HuH-7.5 (cell line): ENCODE results near the gene RAB37.
A peak's percentile ranks its signal among the peaks of the same experiment; 100 is the strongest.

Experiments used
- DNase-seq: peaks from one replicate; pipeline ENCODE4 v3.0.0; 2011; ENCODE audit warnings: low spot score

RAB37 gene

DNA sequence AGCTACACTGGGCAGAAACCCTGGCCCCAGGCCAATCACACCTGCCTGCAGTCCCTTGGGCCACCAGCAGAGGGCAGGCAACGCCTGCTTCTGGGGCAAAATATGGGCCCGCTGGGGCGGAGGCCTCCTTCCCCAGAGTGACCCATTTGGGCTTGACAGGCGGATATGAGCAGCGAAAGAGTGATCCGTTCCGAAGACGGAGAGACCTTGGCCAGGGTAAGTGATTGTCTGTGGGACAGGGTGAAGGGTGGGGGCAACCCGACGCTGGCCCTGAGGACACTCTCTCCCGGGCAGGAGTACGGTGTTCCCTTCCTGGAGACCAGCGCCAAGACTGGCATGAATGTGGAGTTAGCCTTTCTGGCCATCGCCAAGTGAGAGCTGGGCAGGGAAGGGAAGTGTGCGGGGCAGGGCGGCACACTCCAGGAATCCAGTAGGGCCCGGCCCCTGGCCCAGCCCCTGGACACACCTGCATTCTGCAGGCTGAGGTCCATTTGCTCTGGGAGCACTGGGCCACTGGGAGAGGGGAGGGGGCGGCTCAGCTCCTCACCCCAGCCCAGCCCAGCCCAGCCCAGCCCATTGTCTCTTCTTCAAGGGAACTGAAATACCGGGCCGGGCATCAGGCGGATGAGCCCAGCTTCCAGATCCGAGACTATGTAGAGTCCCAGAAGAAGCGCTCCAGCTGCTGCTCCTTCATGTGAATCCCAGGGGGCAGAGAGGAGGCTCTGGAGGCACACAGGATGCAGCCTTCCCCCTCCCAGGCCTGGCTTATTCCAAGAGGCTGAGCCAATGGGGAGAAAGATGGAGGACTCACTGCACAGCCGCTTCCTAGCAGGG is 7.9 kb downstream of the RAB37 start:
- peak; percentile 81 for DNase-seq

DNA sequence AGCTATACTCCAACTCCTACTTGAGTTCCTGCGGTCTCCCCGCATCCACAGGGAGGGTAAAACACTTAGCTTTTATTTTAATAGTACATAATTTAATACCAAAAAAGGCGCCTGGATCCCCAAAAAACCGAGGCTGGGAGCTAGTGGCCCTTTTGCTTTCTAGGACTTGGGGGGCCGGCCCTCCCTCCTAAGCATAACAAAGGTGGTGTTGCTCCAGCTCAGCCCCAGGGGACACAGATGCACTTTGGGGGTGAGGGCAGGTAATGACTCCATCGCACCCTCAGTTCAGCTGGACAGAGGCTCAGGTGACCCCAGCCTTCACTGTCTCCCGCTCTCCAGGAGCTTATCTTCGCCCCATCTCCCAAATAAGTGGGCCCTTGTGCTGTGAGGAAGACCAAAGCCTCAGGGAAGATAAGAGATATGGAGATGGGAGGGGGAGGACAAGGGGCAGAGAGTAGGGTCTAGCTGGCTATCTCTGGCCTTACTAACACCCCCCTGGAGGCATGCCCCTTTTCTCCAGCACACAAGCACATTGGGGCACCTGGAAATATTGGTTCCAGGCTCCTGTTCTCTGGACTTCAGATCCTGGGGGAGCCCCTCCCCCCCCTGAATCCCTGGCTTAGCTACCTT is 8.6 kb downstream of the RAB37 start:
- DNase-seq = no peak

DNA sequence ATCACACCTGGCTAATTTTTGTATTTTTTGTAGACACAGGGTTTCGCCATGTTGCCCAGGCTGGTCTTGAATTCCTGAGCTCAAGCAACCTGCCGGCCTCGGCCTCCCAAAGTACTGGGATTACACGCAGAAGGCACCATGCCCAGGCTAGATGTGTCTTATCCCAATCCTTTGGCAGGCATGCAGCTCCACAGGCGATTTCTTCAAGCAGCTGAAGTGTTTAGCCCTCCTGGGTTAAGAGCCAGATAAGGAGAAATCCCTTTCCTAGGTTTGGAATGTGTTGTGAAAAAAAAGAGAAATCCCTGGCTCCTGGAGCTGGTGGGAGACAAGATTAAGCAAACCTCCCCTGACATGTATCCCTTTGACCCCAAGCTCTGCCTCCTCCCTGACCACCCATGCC is 9.3 kb downstream of the RAB37 start:
- DNase-seq = no peak

DNA sequence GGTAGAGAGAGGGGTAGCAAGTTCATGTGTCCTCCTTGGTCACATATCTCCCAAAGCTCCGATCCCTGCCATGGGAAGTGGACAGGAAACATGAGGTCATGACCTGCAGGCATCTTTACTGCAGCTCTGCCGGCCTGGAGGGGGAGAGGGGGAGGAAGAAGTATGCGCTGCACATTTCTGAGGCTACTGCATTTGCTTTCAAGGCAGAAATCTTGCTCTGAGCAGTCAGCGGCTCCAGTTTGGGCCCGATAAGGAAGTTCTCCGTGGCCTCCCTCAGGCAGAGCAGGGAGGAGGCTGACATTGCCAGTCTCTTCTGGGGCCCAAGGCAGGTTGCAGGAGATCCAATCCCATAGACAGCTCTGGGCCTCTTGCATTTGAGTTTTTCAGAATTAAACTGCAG is 9.9 kb downstream of the RAB37 start:
- DNase-seq = no peak

DNA sequence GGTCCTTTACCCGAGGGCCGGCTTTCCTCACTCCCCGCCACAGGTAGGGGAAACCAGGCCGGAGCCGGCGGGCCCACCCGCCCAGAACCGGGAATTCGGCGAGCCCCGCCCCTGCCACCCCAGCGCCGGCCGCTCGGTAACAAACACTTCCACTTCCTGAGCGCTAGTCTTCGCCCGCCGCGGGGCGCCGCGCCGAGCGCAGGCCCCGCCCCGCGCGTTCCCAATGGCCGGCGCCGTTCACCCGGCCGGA is 11.1 kb downstream of the RAB37 start:
- peak; percentile 85 for DNase-seq

DNA sequence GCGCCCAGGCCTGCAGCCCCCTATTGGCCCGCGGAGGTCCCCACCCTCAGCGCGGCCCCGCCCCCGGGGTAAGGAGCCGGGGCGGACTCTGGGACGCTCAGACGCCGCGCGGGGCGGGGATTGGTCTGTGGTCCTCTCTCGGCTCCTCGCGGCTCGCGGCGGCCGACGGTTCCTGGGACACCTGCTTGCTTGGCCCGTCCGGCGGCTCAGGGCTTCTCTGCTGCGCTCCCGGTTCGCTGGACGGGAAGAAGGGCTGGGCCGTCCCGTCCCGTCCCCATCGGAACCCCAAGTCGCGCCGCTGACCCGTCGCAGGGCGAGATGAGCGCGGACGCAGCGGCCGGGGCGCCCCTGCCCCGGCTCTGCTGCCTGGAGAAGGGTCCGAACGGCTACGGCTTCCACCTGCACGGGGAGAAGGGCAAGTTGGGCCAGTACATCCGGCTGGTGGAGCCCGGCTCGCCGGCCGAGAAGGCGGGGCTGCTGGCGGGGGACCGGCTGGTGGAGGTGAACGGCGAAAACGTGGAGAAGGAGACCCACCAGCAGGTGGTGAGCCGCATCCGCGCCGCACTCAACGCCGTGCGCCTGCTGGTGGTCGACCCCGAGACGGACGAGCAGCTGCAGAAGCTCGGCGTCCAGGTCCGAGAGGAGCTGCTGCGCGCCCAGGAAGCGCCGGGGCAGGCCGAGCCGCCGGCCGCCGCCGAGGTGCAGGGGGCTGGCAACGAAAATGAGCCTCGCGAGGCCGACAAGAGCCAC is 11.6 kb downstream of the RAB37 start, which contains the start of gene NHERF1:
NHERF1 (plus strand) TSS at position 100 of the 750 bp plus-strand sequence; CDS start at position 319, 219 bp downstream.
- DNase-seq = no peak

DNA sequence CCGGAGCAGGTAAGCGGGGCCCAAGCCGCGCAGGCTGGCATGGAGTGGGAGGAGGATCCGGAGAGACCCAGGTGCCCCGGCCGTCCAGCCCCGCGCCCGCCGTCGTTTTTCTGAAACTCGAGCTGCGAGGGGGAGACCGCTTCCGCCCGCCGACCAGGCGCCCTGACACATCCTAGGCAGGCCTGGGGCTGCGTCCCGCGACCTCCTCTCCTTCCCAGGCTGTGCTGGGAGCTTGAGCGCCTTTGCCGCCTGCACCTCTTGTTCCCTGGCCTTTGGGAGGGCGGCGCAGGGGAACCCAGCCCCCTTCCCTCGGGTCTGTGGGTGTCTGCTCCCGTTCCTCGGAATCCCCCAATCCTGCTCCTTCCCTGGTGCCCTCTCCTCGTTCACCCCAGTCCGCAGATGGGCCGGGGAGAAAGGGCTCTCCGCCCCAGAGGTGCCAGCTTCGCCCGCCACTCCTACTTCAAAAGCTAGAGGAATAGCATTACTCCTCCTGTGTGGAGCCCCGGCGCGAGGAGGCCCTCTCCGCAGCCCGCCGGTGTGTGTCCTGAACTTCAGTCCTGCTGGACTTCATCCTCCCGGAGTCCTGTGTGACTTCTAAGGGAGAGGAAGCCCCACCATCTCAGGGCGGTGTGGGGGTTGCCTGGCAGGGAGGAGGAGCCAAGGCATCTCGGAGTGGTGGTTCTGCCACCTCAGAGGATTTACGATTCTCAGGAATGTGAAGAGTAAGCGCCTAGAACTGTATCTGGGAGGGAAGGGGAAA is 12.4 kb downstream of the RAB37 start:
- no peak for DNase-seq

DNA sequence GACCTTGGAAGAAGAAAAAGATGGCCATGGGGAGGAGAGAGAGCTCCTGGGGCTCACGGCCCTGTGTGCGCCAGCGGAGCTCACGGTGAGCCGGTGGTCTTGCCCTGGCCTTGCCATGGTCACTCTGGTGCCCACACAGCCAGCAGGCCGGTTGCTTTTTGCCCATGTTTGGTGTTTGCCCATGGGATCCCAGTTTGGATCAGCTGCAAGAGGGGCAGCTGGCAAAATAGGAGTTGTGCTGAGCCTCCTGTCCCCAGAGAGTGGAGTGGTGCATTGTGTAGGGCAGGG is 12.9 kb downstream of the RAB37 start:
- DNase-seq = no peak

DNA sequence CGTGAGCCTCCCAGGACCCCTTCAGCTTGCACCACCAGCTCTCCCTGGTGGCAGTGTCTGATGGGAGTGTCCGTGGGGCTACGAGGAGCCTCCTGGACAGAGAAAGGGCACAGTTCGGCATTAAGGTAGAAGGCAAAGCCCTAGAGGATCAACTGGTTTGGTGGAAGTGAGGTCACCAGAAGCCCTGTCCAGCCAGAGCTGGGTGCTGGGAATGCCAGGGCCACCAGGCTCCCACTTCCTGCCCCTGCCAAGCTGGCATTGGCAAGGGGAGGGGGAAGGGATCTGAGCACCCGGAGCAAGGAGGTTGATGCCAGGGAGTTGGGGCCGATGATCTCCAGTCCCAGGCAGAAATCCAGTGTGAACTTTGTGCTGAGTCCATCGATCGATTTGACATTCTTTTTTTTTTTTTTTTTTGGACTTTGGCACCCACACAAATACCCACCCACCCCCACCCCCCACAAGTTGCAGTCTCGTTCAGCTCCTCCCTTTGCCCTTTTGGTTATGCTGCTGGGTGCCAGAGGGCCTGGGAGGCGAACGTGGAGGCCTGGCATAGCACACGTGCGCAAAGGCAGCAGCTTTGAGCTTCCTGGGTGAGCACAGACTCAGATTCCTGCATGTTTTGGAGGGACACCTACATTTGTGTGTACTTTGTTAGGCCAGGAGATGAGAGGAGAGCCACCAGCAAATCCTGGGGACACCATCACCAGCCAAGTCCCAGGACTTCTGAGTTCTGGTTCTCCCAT is 13.4 kb downstream of the RAB37 start:
- DNase-seq = peak; percentile 66

DNA sequence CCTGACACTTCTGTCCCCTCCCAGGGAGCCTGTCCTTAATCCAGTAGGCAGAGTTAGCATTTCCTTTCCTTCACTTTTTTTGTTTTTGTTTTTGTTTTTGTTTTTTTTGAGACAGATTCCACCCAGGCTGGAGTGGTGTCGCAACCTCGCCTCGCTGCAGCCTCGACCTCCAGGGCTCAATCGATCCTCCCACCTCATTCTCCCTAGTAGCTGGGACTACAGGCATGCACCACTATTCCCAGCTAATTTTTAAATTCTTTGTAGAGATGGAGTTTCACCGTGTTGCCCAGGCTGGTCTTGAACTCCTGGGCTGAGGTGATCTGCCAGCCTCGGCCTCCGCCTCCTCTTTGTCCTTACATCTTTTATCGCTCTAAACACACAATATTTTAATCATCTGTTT is 15.4 kb downstream of the RAB37 start:
- no peak for DNase-seq

DNA sequence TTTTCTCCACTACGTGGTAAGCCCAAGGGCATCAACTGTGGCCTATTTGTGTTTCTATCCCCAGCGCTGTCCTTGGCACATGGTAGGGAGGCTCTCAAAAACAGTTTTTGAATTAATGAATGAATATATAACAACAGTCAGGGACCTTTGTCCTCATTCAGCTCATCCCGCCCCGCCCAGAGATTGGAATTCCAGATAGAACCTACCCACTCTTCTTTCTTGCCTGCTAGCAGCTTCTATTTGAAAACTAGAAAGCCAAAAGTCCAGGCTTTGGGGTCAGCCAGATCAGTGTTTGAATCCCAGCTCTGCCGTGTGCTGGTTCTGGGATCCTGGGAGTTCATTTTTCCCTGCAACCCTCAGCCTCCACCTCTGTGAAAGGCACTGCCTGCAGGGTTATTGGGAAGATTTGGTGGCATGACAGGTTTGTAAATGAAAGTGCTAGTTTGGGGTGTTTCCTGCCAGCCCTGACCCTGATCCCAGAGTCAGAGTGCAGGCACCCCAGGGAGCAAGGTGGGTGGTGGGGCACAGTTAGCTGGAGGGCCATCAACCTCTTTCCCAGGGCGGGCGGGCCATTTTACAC is 15.9 kb downstream of the RAB37 start:
- DNase-seq = no peak

DNA sequence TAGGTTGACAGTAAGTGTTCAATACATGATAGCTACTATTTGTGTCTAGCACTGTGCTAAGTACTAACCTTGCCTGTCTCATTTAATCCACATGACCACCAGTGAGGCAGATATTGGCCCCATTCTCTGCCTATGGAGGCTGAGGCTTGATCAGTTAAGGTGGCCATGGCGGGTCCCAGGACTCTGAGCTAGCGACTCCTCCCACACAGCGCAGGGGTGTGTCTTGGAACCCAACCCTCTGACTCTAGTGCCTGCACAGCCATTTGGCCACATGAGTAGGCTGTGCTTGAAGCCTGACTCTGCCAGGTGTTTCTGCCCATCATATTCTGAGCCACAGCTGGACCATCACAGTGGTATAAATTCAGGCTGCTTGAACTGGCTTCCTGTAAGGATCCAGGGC is 17.8 kb downstream of the RAB37 start:
- no peak for DNase-seq

DNA sequence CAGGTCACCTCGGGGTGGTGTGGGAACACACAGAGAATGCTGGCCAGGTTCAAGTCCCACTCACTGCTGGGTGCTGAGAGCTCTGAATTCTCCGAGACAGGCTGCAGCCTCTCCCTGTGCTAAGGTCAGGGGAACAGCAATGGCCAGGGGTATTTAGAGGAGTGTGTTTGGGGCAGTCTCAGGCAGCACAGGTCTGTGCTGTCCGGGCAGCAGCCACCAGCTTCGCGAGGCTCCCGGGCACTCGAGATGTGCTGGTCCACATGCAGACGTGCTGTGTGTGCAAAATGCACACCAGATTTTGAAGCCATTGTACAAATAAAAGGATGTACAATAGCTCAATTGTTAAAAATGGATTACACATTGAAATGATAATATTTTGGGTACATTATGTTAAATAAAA is 18.5 kb downstream of the RAB37 start:
- DNase-seq = no peak

DNA sequence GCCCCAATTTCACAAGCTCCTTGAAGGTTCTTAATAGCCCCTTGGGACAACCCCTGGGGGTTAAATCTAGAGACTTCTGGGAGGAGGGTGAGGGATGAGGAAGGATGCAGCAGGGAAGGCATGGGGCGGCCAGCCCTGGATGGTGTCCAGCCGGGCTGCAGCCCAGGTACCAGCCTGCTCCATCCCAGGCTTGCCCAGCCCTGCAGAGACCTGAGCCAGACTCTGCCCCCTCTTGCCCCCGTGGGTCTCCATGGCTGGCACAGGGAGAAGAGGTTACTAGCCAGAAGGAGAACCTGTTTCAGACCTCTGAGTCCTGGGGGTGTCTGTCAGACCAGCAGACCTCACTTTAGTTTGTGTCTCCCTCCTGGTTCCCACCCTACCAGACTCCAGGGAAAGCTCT is 19.8 kb downstream of the RAB37 start:
- no peak for DNase-seq

DNA sequence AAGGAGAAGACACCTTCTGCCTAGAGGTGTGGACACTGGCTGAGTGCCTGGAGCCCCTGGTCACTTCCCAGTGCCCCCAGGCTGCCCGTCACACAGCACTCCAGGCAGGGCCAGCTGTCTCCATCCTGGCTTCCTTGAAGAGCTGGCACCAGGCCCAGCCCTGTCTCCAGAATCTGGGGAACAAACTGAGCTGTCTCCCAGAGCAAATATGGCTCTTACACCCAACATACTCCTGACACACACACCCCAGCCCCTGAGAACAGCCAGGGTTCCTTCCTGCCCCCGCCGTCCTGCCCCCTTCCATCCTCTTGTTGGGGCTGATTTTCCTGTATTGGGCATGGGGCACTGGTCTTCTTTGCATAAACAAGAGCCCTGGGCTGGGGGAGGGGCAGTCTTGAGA is 20.4 kb downstream of the RAB37 start:
- DNase-seq = no peak

DNA sequence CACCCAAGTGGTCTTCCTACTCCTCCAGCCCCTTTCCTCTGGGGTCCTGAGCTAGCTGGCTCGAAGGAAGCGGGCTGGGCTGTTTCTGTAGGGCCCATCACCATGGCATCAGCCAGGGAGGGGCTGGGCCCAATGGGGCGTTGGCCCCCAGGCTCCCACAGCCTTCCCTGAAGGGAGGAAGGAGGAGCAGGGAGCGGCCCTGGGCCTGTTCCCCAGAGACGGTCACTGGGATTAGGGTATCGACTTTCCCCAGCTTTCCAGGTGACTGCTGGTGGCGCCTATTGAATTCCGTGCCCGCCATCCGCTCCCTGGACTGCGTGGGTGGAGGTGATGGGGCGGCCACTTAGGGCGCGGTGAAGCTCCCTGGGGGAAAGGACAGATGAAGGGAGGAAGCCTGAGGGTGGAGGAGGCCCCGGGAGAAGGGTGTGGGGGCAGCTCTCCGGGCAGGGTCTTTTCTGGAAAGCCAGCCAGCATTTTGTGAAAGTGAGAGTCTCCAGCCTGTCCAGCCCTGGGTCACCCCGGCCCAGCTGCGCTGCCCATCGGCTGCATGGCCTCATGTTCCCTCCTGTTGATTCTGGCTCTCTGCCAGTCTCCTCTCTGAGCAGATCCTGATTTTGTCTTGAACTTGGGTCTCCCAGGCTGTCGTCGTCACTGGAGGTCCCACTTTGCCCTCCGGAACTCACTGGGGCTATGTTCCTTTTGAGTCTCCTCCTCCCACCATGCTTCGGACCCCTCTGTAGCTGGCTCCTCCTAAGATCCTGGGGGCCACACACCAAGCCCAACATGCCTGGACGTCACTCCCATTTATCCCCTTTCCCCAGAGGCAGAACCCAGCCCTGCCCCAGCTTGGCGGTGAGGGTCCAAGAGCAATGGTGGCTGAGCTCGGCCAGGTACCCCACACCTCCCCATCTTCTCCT is 21.1 kb downstream of the RAB37 start:
- no peak for DNase-seq

DNA sequence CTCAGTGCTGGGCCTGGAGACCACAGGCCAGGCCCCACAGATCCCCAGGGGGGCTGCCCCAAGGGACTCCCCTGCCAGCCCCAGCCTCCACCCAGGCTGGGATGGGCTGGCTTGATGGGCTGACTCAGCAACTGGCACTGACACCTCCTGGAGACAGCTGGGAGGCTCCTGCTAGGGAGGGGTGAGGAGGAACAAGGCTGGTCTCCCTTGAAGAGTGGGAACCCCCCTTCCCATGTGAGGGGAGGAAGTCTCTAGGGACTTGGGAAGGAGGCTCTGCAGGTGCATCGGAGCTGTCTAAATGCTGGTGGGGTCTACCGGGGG is 21.8 kb downstream of the RAB37 start:
- DNase-seq = no peak

DNA sequence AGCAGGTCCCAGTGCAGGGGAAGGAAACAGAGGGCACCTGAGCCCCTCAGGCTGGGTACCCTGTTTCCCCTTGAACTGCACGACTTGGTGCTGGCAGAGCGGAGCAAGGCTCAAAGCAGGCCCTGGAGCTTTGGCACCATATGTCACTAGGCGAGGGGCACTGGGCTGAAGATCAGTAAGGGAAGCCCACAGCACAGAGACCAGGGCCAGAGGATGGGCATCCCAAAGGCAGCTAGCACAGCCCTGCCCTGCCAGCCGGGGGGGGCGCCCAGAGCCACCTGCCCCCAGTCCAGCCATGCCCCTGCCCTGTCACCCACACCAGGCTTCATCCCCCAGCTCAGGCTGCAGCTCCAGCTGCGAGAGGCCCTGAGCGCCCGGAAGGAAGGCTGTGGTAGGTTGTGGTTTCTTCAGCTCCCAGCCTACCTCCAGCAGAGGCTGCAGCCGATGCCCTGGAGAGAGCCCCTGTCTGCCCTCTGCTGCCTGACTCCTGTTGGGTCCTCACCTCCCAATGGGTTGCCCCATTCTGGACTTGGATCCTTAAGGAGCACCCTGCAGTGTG is 22.3 kb downstream of the RAB37 start:
- DNase-seq = no peak

DNA sequence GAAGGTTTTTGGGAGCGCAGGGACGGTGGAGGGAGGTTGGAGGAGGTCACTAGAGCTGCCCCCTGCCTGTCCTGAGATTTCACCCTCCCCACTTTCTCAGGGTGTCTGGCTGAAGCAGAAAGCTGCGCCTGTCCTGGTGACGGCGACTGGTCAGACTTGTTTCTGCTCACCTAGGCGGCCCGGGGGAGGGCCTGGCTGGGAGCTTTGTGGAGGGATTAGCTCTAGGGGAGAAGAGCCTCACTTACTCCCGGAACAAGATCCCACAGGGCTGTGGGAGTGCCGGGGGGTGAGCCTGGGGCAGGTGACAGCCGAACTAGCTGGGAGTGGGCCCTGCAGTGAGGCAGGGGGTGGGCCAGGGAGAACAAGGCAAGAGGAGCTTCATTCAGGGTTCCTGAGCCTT is 22.9 kb downstream of the RAB37 start:
- DNase-seq = no peak

DNA sequence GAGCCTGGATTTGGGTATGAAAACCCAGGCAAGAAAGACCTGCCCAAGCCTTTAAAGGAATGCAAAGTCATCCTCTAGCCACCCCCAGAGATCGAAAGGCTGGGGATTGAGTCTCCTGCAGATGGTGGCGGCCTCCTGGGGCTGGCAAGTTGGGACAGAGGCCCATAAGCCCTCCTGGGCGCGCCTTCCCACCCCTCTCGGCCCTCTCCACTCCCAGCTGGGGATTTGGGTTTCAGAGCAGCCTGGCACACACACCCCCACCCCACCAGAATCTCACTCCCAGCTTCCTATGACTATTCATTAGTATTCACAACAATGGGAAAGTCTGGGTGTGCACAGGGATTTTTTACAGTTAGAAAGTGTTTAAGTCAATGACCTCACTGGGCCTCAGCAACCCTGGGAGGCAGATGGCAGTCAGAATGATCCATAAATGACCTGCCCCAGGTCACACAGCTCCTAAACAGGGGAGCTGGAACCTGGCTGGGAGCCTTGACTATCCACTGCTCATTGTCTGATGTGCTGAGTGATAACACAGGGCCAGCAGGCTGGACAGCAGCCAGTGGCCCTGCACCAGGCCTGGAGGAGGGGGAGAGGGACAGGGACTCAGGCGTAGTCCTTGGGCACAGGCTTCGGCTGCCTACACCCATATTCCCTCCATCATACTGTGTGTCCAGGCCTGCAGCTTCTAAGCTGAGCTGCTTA is 23.5 kb downstream of the RAB37 start:
- DNase-seq = no peak
